Hematopoietic multipotent progenitor cell treated with erythropoietin and hydrocortisone succinate and interleukin-3 and kit ligand, for 17 days (in vitro differentiated cells): ENCODE results near the gene EPN3.

Experiments used
- DNase-seq: peaks from one replicate; pipeline ENCODE4 v3.0.0-alpha.2; 2015; ENCODE audit warnings: low spot score

EPN3 gene

DNA sequence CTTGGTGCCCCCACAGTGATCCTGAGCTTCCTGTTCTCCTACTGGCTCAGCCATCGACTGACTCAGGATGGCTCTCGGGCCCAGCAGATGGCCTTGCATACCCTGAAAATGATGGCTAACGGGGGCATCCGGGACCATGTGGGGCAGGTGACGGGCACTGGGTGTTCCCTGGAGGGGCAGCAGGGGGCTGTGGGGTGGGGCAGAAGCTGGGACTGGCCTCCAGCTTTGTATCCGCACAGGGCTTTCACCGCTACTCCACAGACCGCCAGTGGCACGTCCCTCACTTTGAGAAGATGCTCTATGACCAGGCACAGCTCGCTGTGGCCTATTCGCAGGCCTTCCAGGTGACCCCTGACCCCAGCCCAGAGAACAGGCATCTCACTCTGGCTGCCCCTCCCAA lies 17.4 kb downstream of the EPN3 start:
- DNase-seq = no peak

DNA sequence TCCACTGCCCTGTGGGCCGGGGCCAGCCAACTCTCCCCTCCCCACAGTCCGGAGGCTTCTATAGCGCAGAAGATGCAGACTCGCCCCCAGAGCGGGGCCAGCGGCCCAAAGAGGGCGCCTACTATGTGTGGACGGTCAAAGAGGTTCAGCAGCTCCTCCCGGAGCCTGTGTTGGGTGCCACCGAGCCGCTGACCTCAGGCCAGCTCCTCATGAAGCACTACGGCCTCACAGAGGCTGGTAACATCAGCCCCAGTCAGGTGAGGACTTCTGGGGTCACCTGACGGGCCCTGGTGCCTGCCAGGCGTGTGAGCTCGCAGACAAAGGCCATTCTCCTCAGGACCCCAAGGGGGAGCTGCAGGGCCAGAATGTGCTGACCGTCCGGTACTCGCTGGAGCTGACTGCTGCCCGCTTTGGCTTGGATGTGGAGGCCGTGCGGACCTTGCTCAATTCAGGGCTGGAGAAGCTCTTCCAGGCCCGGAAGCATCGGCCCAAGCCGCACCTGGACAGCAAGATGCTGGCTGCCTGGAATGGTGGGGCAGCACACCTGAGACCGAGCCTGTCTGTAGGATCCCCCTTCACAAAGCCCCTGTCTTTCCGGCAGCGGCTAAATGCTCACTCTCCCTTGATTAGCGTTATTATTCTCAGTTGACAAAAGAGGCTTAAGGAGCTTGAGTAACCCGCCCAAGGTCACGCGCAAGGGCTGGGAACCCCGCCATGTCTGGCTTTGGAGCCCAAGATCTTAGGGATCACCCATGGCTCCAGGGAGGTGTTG lies 18.3 kb downstream of the EPN3 start:
- no peak for DNase-seq

DNA sequence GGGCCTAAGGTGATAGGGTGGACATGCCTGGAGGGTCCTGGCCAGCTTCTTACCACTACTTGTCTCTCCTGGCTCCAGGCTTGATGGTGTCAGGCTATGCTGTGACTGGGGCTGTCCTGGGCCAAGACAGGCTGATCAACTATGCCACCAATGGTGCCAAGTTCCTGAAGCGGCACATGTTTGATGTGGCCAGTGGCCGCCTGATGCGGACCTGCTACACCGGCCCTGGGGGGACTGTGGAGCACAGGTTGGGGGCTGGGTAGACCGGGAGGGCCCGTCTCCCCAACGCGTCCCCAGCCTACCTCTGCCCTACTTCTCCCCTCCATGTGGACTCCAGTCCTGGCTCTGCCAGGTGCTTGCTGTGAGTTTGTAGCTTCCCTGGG lies 18.9 kb downstream of the EPN3 start:
- no peak for DNase-seq

DNA sequence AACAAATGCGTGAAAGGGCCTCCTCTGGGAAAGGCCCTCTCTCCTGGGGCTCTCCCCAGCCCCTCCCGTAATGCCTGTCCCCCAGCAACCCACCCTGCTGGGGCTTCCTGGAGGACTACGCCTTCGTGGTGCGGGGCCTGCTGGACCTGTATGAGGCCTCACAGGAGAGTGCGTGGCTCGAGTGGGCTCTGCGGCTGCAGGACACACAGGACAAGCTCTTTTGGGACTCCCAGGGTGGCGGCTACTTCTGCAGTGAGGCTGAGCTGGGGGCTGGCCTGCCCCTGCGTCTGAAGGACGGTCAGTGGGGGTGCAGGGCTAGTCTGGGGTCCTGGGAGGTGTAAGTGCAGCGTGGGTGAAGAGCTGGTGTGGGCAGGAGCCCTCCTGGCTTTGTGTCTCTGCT lies 19.3 kb downstream of the EPN3 start:
- no peak for DNase-seq

DNA sequence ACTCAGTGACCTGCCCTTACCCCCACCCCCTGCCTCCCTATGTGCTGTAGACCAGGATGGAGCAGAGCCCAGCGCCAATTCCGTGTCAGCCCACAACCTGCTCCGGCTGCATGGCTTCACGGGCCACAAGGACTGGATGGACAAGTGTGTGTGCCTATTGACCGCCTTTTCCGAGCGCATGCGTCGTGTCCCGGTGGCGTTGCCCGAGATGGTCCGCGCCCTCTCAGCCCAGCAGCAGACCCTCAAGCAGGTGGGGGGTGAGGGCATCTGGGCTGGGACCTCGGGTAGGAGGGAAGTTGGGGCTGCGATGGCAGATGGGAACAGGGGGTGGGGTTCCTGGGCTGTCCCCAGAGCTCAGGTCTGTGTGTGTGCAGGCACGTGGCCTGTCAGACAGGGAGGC lies 21.7 kb downstream of the EPN3 start:
- DNase-seq = no peak

DNA sequence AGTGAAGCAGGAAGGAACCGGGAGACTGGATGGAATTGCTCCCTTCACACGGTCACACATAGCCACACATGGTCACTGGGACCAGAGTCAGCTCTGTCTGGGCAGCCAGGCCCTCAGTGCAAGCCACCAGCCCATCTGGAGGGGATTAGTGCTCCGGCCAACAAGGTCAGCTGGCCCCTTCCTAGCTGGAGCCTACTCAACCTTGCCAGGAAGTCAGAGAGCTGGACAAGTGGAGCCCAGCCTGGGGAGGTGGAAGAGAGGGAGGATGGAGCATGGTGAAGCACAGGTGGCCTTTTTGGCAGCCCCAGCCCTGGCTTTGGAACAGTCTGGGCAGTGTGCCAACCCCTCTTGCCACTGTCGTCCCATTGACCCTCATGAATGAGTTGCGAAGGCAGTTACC lies 24.3 kb downstream of the EPN3 start:
- DNase-seq = no peak

DNA sequence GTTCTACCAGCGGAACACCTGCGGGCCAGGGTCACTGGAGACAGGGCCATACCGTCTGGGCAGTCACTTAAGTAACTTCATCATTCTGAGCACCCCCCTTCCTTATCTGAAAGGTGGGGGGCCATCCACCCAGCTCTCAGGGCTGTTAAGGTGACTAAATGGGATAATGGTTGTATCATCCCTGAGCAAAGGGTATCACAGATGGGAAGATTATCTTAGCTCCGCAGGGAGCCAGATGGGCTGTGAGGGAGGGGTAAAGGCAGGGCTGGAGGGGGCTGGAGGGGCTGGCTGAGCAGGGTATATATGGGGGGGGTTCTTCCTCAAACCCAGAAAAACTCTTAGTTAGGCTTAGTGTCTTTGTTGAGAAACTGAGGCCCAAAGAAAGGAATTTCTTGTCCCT lies 25.1 kb downstream of the EPN3 start:
- no peak for DNase-seq

DNA sequence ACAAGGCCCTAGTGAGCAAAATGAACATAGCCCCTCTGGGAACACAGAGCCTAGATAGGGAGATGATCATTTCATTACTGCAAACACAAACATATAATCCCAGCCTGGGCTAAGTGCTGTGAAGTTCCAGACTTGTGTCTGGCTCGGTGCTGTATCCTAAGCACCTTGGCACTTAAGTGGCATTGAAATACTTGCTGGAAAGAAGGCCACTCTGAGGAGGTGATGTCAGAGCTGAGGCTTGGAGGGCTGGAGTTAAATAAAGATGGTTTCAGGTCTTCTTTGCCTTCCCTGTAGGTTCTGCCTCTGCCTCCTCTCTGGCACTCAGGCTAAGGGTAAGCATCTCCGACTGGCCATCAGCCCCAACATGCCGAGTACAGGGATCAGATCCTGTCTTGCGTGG lies 25.6 kb downstream of the EPN3 start:
- DNase-seq = no peak

DNA sequence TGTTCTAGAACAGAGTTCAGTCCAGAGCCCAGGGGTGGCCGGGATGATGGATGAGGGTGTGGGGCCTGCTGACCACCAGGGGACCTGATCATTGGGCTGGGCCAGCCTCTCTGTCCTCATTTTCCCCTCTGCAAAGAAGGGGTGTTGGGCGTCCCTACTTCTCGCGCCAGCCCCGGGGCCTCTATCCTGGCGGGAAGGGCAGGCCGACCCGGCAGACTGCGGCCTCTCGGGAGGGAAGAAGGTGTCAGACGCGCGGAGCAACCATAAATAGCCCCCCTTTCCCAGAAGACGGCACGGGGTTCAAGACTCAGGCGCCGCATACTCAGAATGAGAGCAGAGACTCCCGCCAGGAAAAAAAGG lies 26.0 kb downstream of the EPN3 start:
- DNase-seq = no peak

DNA sequence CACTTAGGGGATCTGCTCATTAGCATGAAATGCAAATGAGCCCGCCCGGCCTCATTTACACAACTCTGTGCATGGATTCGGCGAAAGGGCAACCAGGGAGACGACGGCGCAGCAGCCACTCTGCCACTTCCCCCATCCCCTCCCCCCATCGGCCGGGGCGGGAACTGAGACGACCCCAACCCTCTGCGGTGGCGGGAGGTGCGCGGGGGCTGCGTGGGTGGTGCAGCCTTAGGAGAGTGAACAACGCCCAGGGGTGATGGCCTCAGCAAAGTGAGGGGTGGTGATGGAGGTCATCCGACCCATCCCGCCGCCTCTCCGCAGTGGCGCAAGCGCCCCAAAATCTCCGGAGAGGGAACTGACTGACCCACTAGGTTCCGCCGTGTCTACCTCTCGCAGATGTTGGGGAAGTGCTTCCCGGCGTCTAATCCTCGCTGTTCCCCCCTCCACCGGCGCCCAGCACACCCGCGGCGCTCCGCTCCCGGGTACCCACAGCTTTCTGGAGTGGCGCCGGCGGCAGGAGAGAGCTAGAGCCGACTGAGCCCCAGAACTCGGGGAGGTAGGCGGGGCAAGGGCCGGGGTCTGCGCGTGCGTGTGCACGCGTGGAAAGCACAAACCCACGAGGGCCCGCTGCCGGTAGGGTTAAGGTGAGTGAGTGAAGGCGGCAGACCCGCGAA lies 26.5 kb downstream of the EPN3 start:
- no peak for DNase-seq

DNA sequence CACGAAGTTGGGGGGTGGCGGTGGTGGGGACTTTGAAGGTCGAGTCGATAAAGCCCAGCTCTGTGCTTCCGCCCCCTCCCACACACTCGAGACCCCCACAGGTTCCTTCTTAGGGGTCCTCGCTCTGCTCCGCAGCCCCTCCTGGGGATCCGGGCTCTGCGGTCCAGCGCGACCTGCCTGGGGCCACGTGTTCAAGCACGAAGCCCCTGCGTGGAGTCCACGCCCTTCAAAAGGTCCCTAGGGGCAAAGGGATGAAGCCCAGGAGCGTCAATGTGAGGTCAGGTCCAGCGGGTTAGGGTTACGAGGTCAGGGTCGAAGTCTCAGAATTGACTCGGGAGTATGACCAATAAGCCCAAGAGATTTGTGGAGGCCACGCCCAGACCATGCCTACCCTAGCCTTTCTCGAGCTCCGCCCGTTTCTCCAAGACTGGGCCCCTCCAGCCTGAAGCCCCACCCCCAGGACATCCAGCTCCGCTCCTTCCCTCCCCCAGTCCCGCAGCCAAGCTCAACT lies 27.2 kb downstream of the EPN3 start:
- DNase-seq = no peak

DNA sequence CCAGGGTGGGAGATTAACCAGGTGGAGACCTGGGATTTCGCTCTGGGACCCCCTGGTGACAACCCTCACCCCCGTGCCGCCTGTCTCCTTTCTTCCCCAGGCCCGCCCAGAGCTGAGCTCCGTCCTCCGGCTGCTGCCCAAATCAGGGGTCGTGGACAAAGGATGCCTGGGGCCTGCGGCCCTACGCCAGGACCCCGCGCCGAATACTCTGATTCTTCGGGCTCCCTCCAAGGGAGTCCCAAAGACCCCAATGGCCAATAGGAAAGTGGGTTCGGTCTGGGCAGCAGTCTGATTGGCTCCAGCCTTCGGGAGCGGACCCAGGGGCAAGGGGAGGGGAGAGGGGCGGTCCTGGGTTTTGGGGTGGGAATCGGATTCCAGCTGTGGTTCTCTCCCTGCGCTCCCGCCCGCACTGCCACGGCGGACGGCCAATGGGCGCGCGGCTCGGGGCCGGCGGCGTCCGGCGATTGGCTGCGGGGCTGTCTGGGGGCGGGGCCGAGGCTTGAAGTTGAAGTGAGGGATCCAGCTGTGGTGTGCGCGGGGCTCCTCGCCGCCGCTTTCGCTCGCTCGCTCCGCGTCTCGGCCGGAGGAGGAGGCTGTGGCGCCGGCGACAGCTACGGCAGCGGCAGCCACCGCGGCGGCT lies 27.8 kb downstream of the EPN3 start, which contains the start of gene CACNA1G:
CACNA1G (plus strand) TSS at position 531 of the 640 bp plus-strand sequence. CDS start 745 bp downstream, outside the sequence.
- DNase-seq = peak; percentile 37

DNA sequence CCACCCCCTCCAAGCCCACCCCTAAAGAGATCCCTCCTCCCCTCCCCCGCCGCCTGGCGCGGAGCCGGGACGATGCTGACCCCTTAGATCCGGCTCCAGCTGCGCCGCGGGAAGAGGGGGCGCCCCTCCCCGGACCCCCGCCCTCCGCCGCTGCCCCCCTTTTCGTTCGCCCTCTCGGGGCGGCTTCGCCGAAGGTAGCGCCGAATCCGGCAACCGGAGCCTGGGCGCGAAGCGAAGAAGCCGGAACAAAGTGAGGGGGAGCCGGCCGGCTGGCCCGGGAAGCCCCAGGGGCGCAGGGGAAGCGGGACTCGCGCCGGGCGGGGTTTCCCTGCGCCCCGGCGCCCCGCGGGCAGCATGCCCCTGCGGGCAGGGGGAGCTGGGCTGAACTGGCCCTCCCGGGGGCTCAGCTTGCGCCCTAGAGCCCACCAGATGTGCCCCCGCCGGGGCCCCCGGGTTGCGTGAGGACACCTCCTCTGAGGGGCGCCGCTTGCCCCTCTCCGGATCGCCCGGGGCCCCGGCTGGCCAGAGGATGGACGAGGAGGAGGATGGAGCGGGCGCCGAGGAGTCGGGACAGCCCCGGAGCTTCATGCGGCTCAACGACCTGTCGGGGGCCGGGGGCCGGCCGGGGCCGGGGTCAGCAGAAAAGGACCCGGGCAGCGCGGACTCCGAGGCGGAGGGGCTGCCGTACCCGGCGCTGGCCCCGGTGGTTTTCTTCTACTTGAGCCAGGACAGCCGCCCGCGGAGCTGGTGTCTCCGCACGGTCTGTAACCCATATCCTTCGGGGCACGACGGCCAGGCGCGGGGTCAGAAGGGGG lies 28.6 kb downstream of the EPN3 start:
- DNase-seq = no peak

DNA sequence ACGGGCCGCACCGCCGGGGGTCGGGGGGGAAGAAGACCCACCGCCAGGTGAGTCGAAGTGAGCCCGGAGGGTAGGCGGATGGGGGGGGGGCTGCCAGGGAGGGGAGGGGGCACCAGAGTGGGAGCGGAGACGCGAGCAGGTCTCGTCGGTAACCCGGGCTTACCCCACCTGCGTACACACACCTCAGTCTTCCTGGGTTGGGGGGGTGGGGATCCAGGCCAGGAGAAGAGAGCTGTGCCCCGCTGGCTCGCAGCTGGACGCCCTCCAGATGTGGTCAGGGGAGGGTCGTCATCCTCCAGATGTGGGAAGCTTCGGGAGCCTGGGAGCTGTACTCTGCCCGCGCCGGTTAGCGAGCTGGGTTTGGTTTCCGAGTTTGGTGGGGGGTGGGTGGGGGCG lies 29.2 kb downstream of the EPN3 start:
- no peak for DNase-seq

DNA sequence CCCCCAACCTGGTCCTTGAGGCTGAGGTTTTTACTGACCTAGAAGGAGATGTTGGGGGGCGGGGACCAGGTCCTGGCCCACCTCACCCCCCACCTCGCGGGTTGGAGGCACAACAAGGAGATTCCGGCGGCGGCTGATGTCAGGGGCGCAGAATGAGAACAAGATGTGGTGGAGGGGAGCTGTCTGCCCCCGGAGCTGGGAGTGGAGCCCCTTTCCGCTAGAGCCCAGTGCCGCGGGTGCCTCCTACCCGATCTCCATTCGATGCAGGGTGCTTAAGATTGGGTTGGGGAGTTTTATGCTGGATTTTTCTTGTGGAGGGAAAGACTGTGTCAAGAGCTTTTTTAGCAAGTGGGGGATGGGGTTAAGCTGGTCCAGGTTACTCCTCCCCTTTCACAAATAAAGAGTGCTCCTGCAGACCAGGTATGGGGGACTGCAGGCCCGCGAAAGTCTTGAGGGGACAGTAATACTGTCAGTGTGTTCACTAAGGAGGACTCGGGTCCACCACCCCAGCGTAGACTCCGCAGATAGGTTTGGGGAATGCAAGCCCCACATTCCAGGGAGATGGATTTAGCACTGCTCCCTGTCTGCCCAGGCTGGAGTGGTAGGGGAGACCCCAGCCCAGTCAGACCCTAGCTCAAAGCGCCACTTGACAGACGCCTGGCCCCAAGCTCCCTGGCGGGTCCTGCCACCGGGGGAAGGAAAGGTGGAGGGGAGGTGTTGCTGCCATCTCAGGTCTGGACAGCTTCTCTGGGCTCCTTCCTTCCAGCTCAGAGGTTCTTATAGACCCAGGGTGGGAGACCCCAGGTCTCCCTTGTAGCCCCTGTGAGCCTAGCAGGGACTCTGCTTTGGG lies 29.9 kb downstream of the EPN3 start:
- no peak for DNase-seq

DNA sequence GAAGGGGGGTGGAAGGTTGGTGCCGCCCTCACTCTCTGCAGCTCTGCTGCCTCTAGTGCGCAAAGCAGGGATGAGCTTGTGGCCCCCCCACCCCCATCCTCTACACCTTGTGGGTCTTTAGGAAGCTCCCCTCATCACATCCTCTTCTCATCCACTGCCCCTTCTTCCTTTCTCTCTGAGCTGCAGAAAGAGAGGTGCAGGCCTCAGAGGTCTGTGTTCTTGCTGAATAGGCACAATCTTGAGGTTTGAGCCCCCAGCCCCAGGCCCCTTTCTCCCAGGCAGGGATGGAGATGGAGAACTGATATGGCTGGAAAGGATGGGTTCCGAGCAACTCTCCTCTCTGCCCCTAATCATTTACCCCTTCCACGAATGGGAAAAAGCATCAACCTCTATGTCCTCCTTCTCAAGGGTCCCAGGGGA lies 30.6 kb downstream of the EPN3 start:
- DNase-seq = no peak

DNA sequence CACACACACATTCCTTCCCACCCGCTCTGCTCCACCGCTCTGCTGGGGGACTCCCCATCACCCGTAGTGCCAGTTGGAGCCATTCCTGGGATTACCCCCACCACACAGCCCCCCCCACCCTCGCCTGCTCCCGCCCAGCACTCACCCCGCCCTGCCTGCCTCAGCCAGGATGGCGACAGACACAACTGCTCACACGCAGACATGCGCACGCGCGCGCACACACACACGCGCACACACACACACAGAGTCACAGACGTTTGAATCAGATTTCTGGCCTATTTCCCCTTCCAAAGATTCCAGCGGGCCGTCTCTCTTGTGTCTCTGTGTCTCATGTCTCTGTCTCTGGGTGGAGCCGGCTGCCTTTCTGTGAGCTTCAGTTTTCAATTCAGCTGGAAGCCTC lies 32.4 kb downstream of the EPN3 start:
- DNase-seq = no peak

DNA sequence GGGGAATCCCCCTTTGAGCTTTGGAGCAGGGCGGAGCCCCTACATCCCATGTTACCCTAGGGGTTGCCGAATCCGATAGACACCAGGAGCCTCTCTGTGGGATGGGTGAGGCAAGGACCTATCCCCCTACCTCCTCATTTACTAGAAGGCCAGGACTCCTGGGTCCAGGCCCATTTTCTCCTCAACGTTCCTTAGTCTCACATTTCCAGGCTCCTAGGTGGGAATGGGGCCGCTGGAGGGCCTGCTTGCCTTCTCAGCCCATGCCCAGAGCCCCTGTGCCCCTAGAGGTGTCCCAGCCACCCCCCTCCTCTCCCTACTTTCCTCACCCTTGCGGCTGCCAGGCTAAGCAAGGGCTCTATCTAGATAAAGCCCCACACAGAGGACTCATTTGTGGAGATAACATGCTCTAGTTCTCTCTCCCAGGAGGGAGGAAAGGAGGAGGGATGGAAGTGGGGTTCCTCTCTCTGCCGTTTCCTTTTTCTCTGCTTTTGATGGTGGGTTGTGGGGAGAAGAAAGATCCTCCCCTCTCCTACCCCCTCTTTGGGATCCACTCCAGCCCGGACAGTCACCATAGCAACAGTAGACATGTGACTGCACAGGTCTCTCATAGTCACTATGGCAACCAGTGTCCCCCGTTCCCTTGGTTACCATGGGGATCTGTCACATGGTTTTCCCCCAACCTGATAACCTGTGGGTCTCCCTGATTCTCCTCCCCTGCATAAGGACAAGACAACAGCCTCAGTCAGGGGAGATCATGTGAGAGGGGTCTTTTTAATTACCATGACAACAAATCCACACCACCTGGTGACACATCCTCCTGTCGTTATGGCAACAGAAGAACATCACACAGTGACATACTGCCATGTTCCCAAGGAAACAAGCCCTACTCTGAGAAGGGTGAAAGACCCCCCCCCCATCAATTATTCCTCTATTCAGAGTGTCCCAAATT lies 33.1 kb downstream of the EPN3 start:
- DNase-seq = no peak

DNA sequence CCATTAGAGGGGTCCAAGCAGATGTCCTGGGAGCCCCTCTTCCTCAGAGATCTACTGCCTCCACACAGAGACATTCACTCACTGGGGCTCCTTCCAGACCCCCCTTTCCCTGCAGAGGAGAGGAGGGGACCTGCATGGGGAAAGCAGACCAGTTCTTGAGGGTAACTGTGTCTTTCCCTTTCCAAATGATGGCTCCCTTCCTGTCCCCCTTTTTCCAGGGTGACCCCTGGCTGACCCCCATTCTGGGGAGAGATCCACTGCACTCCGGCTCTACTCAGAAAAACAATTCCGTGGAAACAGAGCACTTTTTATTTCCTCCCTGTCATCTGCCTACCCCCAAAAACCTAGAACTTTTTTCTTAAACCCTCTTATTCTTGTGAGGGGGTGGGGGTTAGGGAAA lies 34.4 kb downstream of the EPN3 start:
- no peak for DNase-seq

DNA sequence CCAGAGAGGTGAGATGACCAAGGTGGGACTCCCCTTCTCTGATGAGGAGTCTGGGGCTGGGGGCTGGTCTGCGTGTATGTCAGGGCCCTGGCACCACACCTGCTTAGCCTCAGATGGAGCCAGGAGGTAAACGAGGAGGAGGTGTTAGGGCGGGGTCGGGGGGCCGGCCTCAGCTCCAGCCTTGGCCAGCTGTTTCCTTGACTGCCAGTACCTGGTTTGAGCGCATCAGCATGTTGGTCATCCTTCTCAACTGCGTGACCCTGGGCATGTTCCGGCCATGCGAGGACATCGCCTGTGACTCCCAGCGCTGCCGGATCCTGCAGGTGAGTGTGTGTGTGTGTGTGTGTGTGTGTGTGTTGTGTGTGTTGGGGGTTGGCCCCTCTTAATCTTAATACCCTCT lies 36.1 kb downstream of the EPN3 start:
- no peak for DNase-seq
